Measurements from ENCODE around the gene REEP5. TPM values are rescaled to one million over a fixed set of nuclear protein-coding genes. Genes with fewer than 3 reads are reported as not detected.
A peak's percentile ranks its signal among the peaks of the same experiment; 100 is the strongest.
"Not testable (repeated sequence)": the region's sequence is repeated elsewhere in the genome, so short reads cannot be mapped to it uniquely, and the experiment has no call there.

The REEP5 gene
- 96.4 TPM for total RNA-seq
- long read RNA-seq, transcript REEP5-202 (5 exons, 3,326 nt) = major isoform, 253 of 276 reads
- long read RNA-seq, partial matches to known transcripts = 6 of 276 reads
- long read RNA-seq, other reads (novel, unspliced or antisense) = 13 of 276 reads

DNA sequence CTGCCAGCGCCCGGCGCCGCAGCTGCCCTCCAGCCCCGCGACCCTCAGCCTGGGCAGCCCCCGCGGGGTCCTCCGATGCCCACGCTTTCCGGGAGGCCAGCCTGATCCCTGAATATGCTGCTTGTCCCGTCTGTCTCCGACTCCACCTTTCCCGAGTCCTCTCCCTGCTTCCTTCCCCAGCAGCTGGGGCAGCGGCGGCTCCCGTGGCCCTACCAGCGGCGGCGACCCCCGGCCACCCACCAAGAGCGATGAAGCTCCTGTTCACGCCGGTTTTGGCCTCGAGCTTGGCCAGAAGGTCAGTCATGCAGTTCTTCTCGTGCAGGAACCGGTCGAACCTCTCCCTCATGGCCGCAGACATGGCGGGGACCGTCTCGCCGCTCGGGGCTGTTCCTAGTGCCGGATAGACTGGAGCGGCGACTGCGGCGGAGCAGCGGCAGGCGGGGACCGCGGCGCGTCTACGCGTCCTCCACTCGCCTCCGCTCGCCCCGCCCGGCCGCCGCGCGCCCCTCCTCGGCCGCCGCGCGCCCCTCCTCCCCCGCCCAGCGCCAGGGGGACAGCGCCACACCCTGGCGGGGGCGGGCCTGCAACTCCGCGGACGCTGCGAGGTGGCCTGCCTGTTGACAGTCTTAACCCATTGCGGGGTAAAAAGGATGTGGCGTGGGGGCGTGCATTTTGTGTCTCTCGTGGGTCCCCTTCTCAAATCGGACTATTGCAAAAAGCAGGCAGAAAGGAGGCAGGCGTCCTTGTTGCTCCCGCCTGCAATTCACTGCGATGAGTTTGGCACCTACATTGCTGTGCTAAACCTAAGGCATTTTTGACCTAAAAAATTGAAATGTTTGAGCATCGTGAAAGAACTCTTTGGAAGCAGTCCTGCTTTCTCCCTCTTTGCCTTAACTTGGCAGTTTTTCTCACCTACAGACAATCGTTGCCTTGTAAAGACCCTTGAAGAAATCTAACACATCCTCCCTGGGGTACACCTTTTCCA is at the start of gene REEP5:
REEP5 (minus strand) TSS at position 395 of the 985 bp plus-strand sequence; CDS start at position 358, 37 bp downstream.
- ATAC-seq = peak; percentile 96 to 97
- Histone ChIP-seq H3K9me3 (no peaks in the 10 kb centered on the region), H3K27ac (peak within 1 kb of the TSS; percentile 99), H3K27me3 (ENCODE audit: low read depth) (no peaks in the 10 kb centered on the region), H3K4me3 (peak within 1 kb of the TSS; percentile 96), H3K4me1 (peaks cover 49% of the 10 kb centered on the region), H3K36me3 (peaks cover 31% of the 10 kb centered on the region)
- TF ChIP-seq CTCF (IDR thresholded peaks at IDR 0.05) = peak; percentile 56
- intact Hi-C loops (cut with DNase I) = no loop called here
- peak; percentile 91 for DNase-seq

GRCh38 chr5:112971276-112971675 is 49.2 kb upstream of the REEP5 start:
- H3K36me3 ChIP-seq = no peaks in the 10 kb centered on the region
- intact Hi-C loops (cut with DNase I) = no loop called here
- DNase-seq = no peak

GRCh38 chr5:112968411-112969106 is 46.5 kb upstream of the REEP5 start:
- TF ChIP-seq CTCF (IDR thresholded peaks at IDR 0.05) = no peak
- H3K36me3 ChIP-seq = no peaks in the 10 kb centered on the region
- peaks cover 11% of the 10 kb centered on the region for H3K4me1 ChIP-seq
- no peaks in the 10 kb centered on the region for H3K27me3 ChIP-seq (ENCODE audit: low read depth)
- ATAC-seq = peak; percentile 39 to 43
- intact Hi-C loops (cut with DNase I) = no loop called here
- H3K4me3 ChIP-seq = no peak overlapping the region
- no peak overlapping the region for H3K27ac ChIP-seq
- no peaks in the 10 kb centered on the region for H3K9me3 ChIP-seq
- no peak for DNase-seq

More at GRCh38 chr5:112971276-112971675, 49.2 kb upstream of the REEP5 start:
- H3K4me3 ChIP-seq = no peak overlapping the region
- H3K27me3 ChIP-seq (ENCODE audit: low read depth) = no peaks in the 10 kb centered on the region
- no peak overlapping the region for H3K27ac ChIP-seq
- H3K9me3 ChIP-seq = no peaks in the 10 kb centered on the region
- H3K4me1 ChIP-seq = peaks cover 17% of the 10 kb centered on the region
- no peak for ATAC-seq
- no peak for TF ChIP-seq CTCF (IDR thresholded peaks at IDR 0.05)

GRCh38 chr5:112967520-112968083 is 45.6 kb upstream of the REEP5 start:
- DNase-seq = no peak
- no peak overlapping the region for H3K27ac ChIP-seq
- no peak for ATAC-seq
- no peaks in the 10 kb centered on the region for H3K36me3 ChIP-seq
- intact Hi-C loops (cut with DNase I) = no loop called here
- TF ChIP-seq CTCF (IDR thresholded peaks at IDR 0.05) = no peak
- no peak overlapping the region for H3K4me3 ChIP-seq
- no peaks in the 10 kb centered on the region for H3K27me3 ChIP-seq (ENCODE audit: low read depth)
- no peaks in the 10 kb centered on the region for H3K9me3 ChIP-seq
- peaks cover 11% of the 10 kb centered on the region for H3K4me1 ChIP-seq

DNA sequence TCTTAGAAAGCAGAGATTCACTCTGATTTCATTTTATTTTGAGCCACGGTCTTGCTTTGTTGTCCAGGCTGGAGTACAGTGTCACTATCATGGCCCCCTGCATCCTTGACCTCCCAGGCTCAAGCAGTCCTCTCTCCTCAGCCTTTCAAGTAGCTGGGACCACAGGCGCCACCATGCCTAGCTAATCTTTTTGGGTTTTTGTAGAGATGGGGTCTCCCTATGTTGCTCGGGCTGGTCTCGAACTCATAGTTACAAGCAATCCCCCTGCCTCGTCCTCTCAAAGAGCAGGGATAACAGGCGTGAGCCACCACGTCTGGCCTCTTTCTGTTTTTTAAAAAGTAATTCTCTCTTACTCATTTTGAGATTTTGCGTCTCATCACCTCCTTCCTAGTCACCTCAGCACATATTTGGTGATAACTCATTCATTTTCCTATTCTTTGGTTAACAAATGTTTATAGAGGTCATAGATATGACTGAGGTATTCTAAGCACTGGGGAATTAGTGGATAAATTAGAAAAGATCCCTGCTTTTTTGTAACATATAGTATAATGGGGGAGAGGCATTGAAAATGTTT is 43.8 kb upstream of the REEP5 start:
- Histone ChIP-seq H3K4me1 (peaks cover 14% of the 10 kb centered on the region), H3K36me3 (no peaks in the 10 kb centered on the region), H3K27me3 (ENCODE audit: low read depth) (no peaks in the 10 kb centered on the region), H3K27ac (no peak overlapping the region), H3K4me3 (no peak overlapping the region), H3K9me3 (no peaks in the 10 kb centered on the region)
- DNase-seq = no peak
- intact Hi-C loops (cut with DNase I) = no loop called here
- ATAC-seq = no peak
- no peak for TF ChIP-seq CTCF (IDR thresholded peaks at IDR 0.05)

- H3K27ac ChIP-seq = peak overlapping the region; percentile 2
Observed at GRCh38 chr5:112963374-112963733, 41.3 kb upstream of the REEP5 start.

More at GRCh38 chr5:112963374-112963733, 41.3 kb upstream of the REEP5 start:
- H3K36me3 ChIP-seq; ATAC-seq; H3K9me3 ChIP-seq; H3K27me3 ChIP-seq (ENCODE audit: low read depth); DNase-seq; H3K4me3 ChIP-seq; intact Hi-C loops (cut with DNase I): not testable (repeated sequence)
- peaks cover 17% of the 10 kb centered on the region for H3K4me1 ChIP-seq

All from lower lobe of right lung (tissue), 2 donors.